GM20000 (cell line): ENCODE results near the gene CRACDL.

Source experiments
- DNase-seq: peaks from one replicate; pipeline ENCODE4 v3.0.0; 2012; ENCODE audit warnings: low spot score
- CTCF ChIP-seq: IDR thresholded peaks from 2 replicates; pipeline ENCODE4 v1.5.1; 2012; ENCODE audit warnings: mild to moderate bottlenecking, control low read depth; ENCODE audit errors: extremely low read depth, missing control alignments

CRACDL gene

GRCh38 chr2:98781822-98782221 is 154.2 kb downstream of the CRACDL start:
- TF ChIP-seq CTCF = no peak
- DNase-seq = no peak

GRCh38 chr2:98778741-98779483 is 157.1 kb downstream of the CRACDL start:
- no peak for DNase-seq
- no peak for TF ChIP-seq CTCF

GRCh38 chr2:98778151-98778550 is 157.9 kb downstream of the CRACDL start:
- DNase-seq = no peak
- TF ChIP-seq CTCF = no peak

- no peak for DNase-seq
- TF ChIP-seq CTCF = no peak
These were observed 158.3 kb downstream of the CRACDL start for GRCh38 chr2:98777710-98778109.

GRCh38 chr2:98777076-98777475 is 158.9 kb downstream of the CRACDL start:
- no peak for TF ChIP-seq CTCF

GRCh38 chr2:98776136-98776535 is 159.9 kb downstream of the CRACDL start:
- DNase-seq = no peak
- no peak for TF ChIP-seq CTCF

More at GRCh38 chr2:98777076-98777475, 158.9 kb downstream of the CRACDL start:
- no peak for DNase-seq

GRCh38 chr2:98775146-98775986 is 160.7 kb downstream of the CRACDL start:
- DNase-seq = no peak
- no peak for TF ChIP-seq CTCF
